ENCODE results near the gene TBX18. TPM values are rescaled to one million over a fixed set of nuclear protein-coding genes. Genes with fewer than 3 reads are reported as not detected.

The TBX18 gene
- total and polyA plus RNA-seq, 4 donors = 0.10 to 0.59 (median 0.19) TPM; not detected in 1

- no peak overlapping the region for H3K4me3 ChIP-seq (ENCODE audit: low read depth in 1 of 3, low read length in 3 of 3)
- no peak overlapping the region for H3K27ac ChIP-seq (ENCODE audit: low read depth in 1 of 2, low read length in 2 of 2)
- peaks cover 0 to 5% (median 0%) of the 10 kb centered on the region in 4 donors for H3K27me3 ChIP-seq (ENCODE audit: control insufficient read depth in 4 of 4, insufficient read depth in 4 of 4, low read length in 3 of 4)
- H3K4me1 ChIP-seq (ENCODE audit: control insufficient read depth in 4 of 4, insufficient read depth in 4 of 4, low read length in 3 of 4) = no peaks in the 10 kb centered on the region
- 67% methylated on average over 2 of the region's 2 CpGs for WGBS
- no peak for DNase-seq (ENCODE audit: low spot score)
- TF ChIP-seq HNF4A (conservative IDR thresholded peaks at IDR 0.05) (no peak), FOXA2 (IDR thresholded peaks at IDR 0.05) (no peak), TAF1 (conservative IDR thresholded peaks at IDR 0.05) (no peak), NR2F2 (IDR thresholded peaks at IDR 0.05) (no peak), FOXA1 (IDR thresholded peaks at IDR 0.05) (no peak), ATF3 (IDR thresholded peaks at IDR 0.05) (no peak), EGR1 (IDR thresholded peaks at IDR 0.05; ENCODE audit: low read depth in 2 of 2) (no peak), RAD21 (IDR thresholded peaks at IDR 0.05) (no peak), HNF4G (IDR thresholded peaks at IDR 0.05) (no peak), GABPA (IDR thresholded peaks at IDR 0.05 in 1 of 2, conservative IDR thresholded peaks at IDR 0.05 in 1 of 2) (no peak)
- TF ChIP-seq, protein P1, sequence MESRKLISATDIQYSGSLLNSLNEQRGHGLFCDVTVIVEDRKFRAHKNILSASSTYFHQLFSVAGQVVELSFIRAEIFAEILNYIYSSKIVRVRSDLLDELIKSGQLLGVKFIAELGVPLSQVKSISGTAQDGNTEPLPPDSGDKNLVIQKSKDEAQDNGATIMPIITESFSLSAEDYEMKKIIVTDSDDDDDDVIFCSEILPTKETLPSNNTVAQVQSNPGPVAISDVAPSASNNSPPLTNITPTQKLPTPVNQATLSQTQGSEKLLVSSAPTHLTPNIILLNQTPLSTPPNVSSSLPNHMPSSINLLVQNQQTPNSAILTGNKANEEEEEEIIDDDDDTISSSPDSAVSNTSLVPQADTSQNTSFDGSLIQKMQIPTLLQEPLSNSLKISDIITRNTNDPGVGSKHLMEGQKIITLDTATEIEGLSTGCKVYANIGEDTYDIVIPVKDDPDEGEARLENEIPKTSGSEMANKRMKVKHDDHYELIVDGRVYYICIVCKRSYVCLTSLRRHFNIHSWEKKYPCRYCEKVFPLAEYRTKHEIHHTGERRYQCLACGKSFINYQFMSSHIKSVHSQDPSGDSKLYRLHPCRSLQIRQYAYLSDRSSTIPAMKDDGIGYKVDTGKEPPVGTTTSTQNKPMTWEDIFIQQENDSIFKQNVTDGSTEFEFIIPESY (IDR thresholded peaks at IDR 0.05) = no peak
- TF ChIP-seq, protein P2, sequence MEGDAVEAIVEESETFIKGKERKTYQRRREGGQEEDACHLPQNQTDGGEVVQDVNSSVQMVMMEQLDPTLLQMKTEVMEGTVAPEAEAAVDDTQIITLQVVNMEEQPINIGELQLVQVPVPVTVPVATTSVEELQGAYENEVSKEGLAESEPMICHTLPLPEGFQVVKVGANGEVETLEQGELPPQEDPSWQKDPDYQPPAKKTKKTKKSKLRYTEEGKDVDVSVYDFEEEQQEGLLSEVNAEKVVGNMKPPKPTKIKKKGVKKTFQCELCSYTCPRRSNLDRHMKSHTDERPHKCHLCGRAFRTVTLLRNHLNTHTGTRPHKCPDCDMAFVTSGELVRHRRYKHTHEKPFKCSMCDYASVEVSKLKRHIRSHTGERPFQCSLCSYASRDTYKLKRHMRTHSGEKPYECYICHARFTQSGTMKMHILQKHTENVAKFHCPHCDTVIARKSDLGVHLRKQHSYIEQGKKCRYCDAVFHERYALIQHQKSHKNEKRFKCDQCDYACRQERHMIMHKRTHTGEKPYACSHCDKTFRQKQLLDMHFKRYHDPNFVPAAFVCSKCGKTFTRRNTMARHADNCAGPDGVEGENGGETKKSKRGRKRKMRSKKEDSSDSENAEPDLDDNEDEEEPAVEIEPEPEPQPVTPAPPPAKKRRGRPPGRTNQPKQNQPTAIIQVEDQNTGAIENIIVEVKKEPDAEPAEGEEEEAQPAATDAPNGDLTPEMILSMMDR (IDR thresholded peaks at IDR 0.05; ENCODE audit: low read depth, low read length, missing input control) = no peak
- TF ChIP-seq, protein P3, sequence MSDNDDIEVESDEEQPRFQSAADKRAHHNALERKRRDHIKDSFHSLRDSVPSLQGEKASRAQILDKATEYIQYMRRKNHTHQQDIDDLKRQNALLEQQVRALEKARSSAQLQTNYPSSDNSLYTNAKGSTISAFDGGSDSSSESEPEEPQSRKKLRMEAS (IDR thresholded peaks at IDR 0.05) = no peak
- no peaks in the 10 kb centered on the region for H3K36me3 ChIP-seq (ENCODE audit: control insufficient read depth in 4 of 4, insufficient read depth in 3 of 4, low read depth in 1 of 4, low read length in 3 of 4)
- H3K9ac ChIP-seq (ENCODE audit: low read depth in 1 of 2, low read length in 2 of 2) = no peak overlapping the region
- H3K9me3 ChIP-seq (ENCODE audit: control insufficient read depth in 4 of 4, low read length in 3 of 4) = no peaks in the 10 kb centered on the region
Observed at GRCh38 chr6:84748376-84748775, 16.0 kb downstream of the TBX18 start.

DNA sequence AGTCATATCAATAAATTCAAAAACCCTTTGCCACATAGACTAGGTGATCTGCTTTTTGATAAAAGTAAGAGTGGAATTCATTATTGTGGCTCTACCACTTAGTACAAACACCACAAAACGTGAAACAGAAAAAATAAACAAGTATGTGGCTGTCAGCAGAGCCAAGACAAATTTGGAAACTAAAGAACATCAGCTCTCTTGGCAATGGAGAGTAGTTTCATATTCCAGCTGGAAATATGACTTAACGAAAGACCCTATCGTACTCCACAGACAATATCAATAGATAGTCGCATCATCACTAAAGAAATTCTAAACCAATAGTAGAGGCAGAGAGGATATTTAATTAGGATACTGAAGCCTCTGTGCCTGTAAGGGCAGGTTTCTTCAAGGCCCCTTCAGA is 20.8 kb downstream of the TBX18 start:
- H3K4me1 ChIP-seq (ENCODE audit: control insufficient read depth in 4 of 4, insufficient read depth in 4 of 4, low read length in 3 of 4) = peaks cover 0 to 8% (median under 1%) of the 10 kb centered on the region in 4 donors
- no peaks in the 10 kb centered on the region for H3K36me3 ChIP-seq (ENCODE audit: control insufficient read depth in 4 of 4, insufficient read depth in 3 of 4, low read depth in 1 of 4, low read length in 3 of 4)
- DNase-seq (ENCODE audit: low spot score) = no peak
- H3K9ac ChIP-seq (ENCODE audit: low read depth in 1 of 2, low read length in 2 of 2) = no peak overlapping the region
- WGBS = 61% methylated on average over 4 of the region's 4 CpGs
- H3K27ac ChIP-seq (ENCODE audit: low read depth in 1 of 2, low read length in 2 of 2) = no peak overlapping the region
- H3K4me3 ChIP-seq (ENCODE audit: low read depth in 1 of 3, low read length in 3 of 3) = no peak overlapping the region
- H3K27me3 ChIP-seq (ENCODE audit: control insufficient read depth in 4 of 4, insufficient read depth in 4 of 4, low read length in 3 of 4) = no peaks in the 10 kb centered on the region
- TF ChIP-seq, protein P1 (IDR thresholded peaks at IDR 0.05) = no peak
- TF ChIP-seq GABPA (IDR thresholded peaks at IDR 0.05 in 1 of 2, conservative IDR thresholded peaks at IDR 0.05 in 1 of 2) = no peak
- TF ChIP-seq, protein P2 (IDR thresholded peaks at IDR 0.05; ENCODE audit: low read depth, low read length, missing input control) = no peak
- no peak for TF ChIP-seq HNF4G (IDR thresholded peaks at IDR 0.05)
- no peak for TF ChIP-seq REST (IDR thresholded peaks at IDR 0.05)
- no peaks in the 10 kb centered on the region for H3K9me3 ChIP-seq (ENCODE audit: control insufficient read depth in 4 of 4, low read length in 3 of 4)
